Activated B cell treated with CpG ODN at 0.5 μM for 24 hours (primary cell): Measurements from ENCODE around the gene DOK1. TPM values are rescaled to one million over a fixed set of nuclear protein-coding genes. Genes with fewer than 3 reads are reported as not detected.
A peak's percentile ranks its signal among the peaks of the same experiment; 100 is the strongest.

Experiments used
- ATAC-seq: fragments of 200-7000 bp; cut with Tn5 transposase; one replicate; pipeline ENCODE4 v1.10.0; 2021; ENCODE audit warnings: low read depth, mild to moderate bottlenecking, moderate library complexity
- CTCF ChIA-PET: fragments of 350-600 bp; sonication (Branson Sonifier 250); formaldehyde crosslinking; loops from one replicate; lab custom pipeline; 2021; ENCODE audit warnings: antibody characterized with exemption; lab: Charles Lee
- POLR2A ChIA-PET: fragments of 350-600 bp; sonication (Branson Sonifier 250); formaldehyde crosslinking; loops from one replicate; lab custom pipeline; 2021; ENCODE audit warnings: antibody characterized with exemption; lab: Charles Lee
- DNase-seq: peaks from one replicate; pipeline ENCODE4 v3.0.0; 2022
- H3K27ac Mint-ChIP-seq: one replicate; pipeline ENCODE4 v1.8.0; 2020; ENCODE audit warnings: mixed read lengths
- H3K27me3 Mint-ChIP-seq: one replicate; pipeline ENCODE4 v1.8.0; 2021; ENCODE audit warnings: mixed read lengths
- H3K36me3 Mint-ChIP-seq: one replicate; pipeline ENCODE4 v1.8.0; 2021; ENCODE audit warnings: low read depth, mixed read lengths
- H3K4me1 Mint-ChIP-seq: one replicate; pipeline ENCODE4 v1.8.0; 2021; ENCODE audit warnings: mixed read lengths
- H3K4me3 Mint-ChIP-seq: one replicate; pipeline ENCODE4 v1.8.0; 2020; ENCODE audit warnings: mild to moderate bottlenecking, mixed read lengths
- H3K9me3 Mint-ChIP-seq: one replicate; pipeline ENCODE4 v1.8.0; 2020; ENCODE audit warnings: mixed read lengths
- CTCF ChIP-seq: fragments of 200-600 bp; IDR thresholded peaks from one replicate; pipeline ENCODE4 v1.8.0; 2022; ENCODE audit warnings: antibody characterized with exemption, mild to moderate bottlenecking
- intact Hi-C: fragments of 100-400 bp; cut with micrococcal nuclease; formaldehyde crosslinking; loops from one replicate; pipeline ENCODE4 v1.15.1; 2024
- total RNA-seq: library from RNA; stranded (reverse); gene quantifications from 2 replicates; pipeline ENCODE4 v1.2.3, GENCODE V29; 2022

DOK1 gene
- total RNA-seq, 1 donor from 2014 or later, result 33.8 TPM

- ChIA-PET CTCF (interaction anchor here (0.8 to 1.2 kb wide), 4 partner anchors 9 to 46 kb away, joined by 3 to 6 read pairs (median 4); partner anchors contain the start of genes CCDC142 and TTC31), POLR2A (interaction anchor here (0.6 to 8.8 kb wide), 30 partner anchors 9 to 351 kb away, joined by 3 to 63 read pairs (median 6); partner anchors contain the start of genes CCDC142, DOK1, INO80B and LBX2)
- peak; percentile 83 for ATAC-seq
- no peaks in the 10 kb centered on the region for H3K27me3 Mint-ChIP-seq
- H3K4me3 Mint-ChIP-seq, result peak within 1 kb of the TSS; percentile 97
- H3K27ac Mint-ChIP-seq, result peak within 1 kb of the TSS; percentile 96
- H3K36me3 Mint-ChIP-seq, result peaks cover 66% of the 10 kb centered on the region
- no peaks in the 10 kb centered on the region for H3K9me3 Mint-ChIP-seq
- no peak for TF ChIP-seq CTCF
- intact Hi-C loops, result loop anchor here (1.0 to 5.0 kb wide), 18 partner anchors 10 to 792 kb away; partner anchors contain the start of genes C2orf81, DGUOK, DOK1 and INO80B
- H3K4me1 Mint-ChIP-seq, result peaks cover 55% of the 10 kb centered on the region
- peak; percentile 87 for DNase-seq
Observed at GRCh38 chr2:74529357-74530238, 24.9 kb upstream of the DOK1 start, which contains the start of the genes AUP1 and HTRA2. Gene AUP1 (minus strand): TSS chr2:74529706. CDS start chr2:74529629, 77 bp downstream. Gene HTRA2 (plus strand): TSS chr2:74529933. CDS start chr2:74530007, 74 bp downstream.

- peak; percentile 11 for ATAC-seq
- Mint-ChIP-seq H3K4me1 (peaks cover 55% of the 10 kb centered on the region), H3K27ac (peak overlapping the region; percentile 96), H3K27me3 (no peaks in the 10 kb centered on the region), H3K9me3 (no peaks in the 10 kb centered on the region), H3K4me3 (peak overlapping the region; percentile 97), H3K36me3 (peaks cover 63% of the 10 kb centered on the region)
- intact Hi-C loops, result loop anchor here (1.0 to 5.0 kb wide), 4 partner anchors 193 to 702 kb away; partner anchors contain the start of genes MTHFD2 and STAMBP
- ChIA-PET POLR2A (interaction anchor here (0.8 to 8.8 kb wide), 34 partner anchors 8 to 352 kb away, joined by 3 to 63 read pairs (median 5); partner anchors contain the start of genes C2orf81, CCDC142, DOK1 and INO80B), CTCF (interaction anchor here (0.9 to 4.4 kb wide), 11 partner anchors 8 to 58 kb away, joined by 3 to 34 read pairs (median 5); partner anchors contain the start of genes CCDC142, LBX2, PCGF1 and TTC31)
- peak; percentile 47 for DNase-seq
- TF ChIP-seq CTCF, result no peak
Observed at GRCh38 chr2:74530239-74531187, 24.0 kb upstream of the DOK1 start.

- DNase-seq (no peak), ATAC-seq (no peak)
- H3K36me3 Mint-ChIP-seq, result peaks cover 54% of the 10 kb centered on the region
- H3K9me3 Mint-ChIP-seq, result no peaks in the 10 kb centered on the region
- POLR2A ChIA-PET, result interaction anchor here (0.7 to 8.8 kb wide), 12 partner anchors 7 to 353 kb away, joined by 3 to 63 read pairs (median 7); partner anchors contain the start of genes CCDC142, INO80B, MOB1A and MRPL53
- peak overlapping the region; percentile 97 for H3K4me3 Mint-ChIP-seq
- CTCF ChIA-PET, result interaction anchor here (0.7 to 4.4 kb wide), 16 partner anchors 8 to 704 kb away, joined by 3 to 34 read pairs (median 4); partner anchors contain the start of genes CCDC142, LBX2, MRPL53 and PCGF1
- H3K27me3 Mint-ChIP-seq, result no peaks in the 10 kb centered on the region
- no peak for TF ChIP-seq CTCF
- H3K27ac Mint-ChIP-seq, result peak overlapping the region; percentile 96
- intact Hi-C loops, result loop anchor here (5.0 kb wide), 2 partner anchors 194 to 334 kb away; partner anchors contain the start of gene MTHFD2
- H3K4me1 Mint-ChIP-seq, result peaks cover 46% of the 10 kb centered on the region
Observed at GRCh38 chr2:74531666-74532065, 22.9 kb upstream of the DOK1 start.

- H3K36me3 Mint-ChIP-seq, result peaks cover 49% of the 10 kb centered on the region
- CTCF ChIA-PET, result interaction anchor here (0.7 to 4.4 kb wide), 17 partner anchors 25 to 705 kb away, joined by 3 to 34 read pairs (median 3); partner anchors contain the start of genes CCDC142, LBX2, MRPL53 and PCGF1
- intact Hi-C loops, result loop anchor here (5.0 kb wide), 2 partner anchors 195 to 335 kb away; partner anchors contain the start of gene MTHFD2
Observed at GRCh38 chr2:74532222-74532621, 22.3 kb upstream of the DOK1 start.

More at GRCh38 chr2:74532222-74532621, 22.3 kb upstream of the DOK1 start:
- Mint-ChIP-seq H3K27ac (peak overlapping the region; percentile 96), H3K4me1 (peaks cover 41% of the 10 kb centered on the region), H3K27me3 (no peaks in the 10 kb centered on the region), H3K4me3 (peak overlapping the region; percentile 56), H3K9me3 (no peaks in the 10 kb centered on the region)
- POLR2A ChIA-PET, result interaction anchor here (0.7 to 8.8 kb wide), 10 partner anchors 24 to 354 kb away, joined by 3 to 63 read pairs (median 7); partner anchors contain the start of genes CCDC142, INO80B, MOB1A and MRPL53
- DNase-seq (no peak), ATAC-seq (no peak)
- TF ChIP-seq CTCF, result no peak
